ENCODE results near the gene NTN1. TPM values are rescaled to one million over a fixed set of nuclear protein-coding genes. Genes with fewer than 3 reads are reported as not detected.

NTN1 gene
- polyA plus RNA-seq, 1 donor from 2014 or later, result 16.2 TPM

DNA sequence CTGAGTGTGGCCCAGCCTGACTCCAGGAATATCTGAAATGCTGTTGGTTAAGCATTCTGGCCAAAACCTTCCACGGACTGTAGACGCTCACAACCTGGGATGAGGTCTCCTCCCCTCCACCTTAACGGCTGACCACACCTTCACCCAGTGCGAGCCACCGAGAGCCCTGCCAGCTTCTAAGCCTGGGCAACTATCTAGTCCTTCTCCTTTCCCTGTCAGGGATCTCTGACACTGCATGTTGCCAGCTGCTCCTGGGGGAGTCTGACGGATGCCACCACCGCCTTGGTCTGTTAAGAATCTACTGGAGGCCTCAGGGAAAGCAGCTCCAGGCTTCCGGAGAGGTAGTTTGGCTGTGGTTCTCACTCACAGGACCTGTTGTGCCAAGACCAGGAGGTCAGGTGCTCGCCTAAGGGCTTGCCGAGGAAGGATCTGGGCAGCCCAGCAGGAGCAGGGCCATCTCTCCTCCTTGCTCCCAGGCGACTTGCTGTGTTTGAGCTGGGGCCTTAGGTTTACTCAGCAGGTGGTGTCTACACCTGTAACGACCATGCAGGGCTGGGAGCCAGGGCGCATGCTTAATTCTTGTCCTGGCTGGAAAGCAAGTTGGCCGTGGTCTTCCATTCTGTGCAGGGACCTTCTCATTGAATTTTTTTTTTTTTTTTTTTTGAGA is 111.8 kb downstream of the NTN1 start:
- Histone ChIP-seq H3K4me3 (ENCODE audit: low read length) (no peak overlapping the region), H3K9me2 (ENCODE audit: insufficient read depth, low read length) (no peaks in the 10 kb centered on the region), H3K79me2 (replicated peaks; ENCODE audit: insufficient read depth, low read length) (no peaks in the 10 kb centered on the region), H3F3A (ENCODE audit: insufficient read depth, low read length, poor library complexity, severe bottlenecking) (no peaks in the 10 kb centered on the region), H3K9me3 (ENCODE audit: low read length) (no peaks in the 10 kb centered on the region), H2AFZ (ENCODE audit: low read depth, low read length) (no peak overlapping the region), H3K36me3 (ENCODE audit: insufficient read depth, low read length) (no peaks in the 10 kb centered on the region), H3K27ac (ENCODE audit: low read length) (no peak overlapping the region), H4K20me1 (ENCODE audit: insufficient read depth) (no peaks in the 10 kb centered on the region), H3K4me2 (ENCODE audit: low read length) (no peak overlapping the region), H3K27me3 (ENCODE audit: insufficient read depth, low read depth, low read length) (no peaks in the 10 kb centered on the region), H3K9ac (ENCODE audit: low read length) (no peak overlapping the region)
- TF ChIP-seq RAD21 (conservative IDR thresholded peaks at IDR 0.05) (no peak), TAF1 (IDR thresholded peaks at IDR 0.05; ENCODE audit: low read depth) (no peak), EP300 (conservative IDR thresholded peaks at IDR 0.05; ENCODE audit: poor library complexity, severe bottlenecking) (no peak), SMC3 (conservative IDR thresholded peaks at IDR 0.05; ENCODE audit: poor library complexity) (no peak), CTCF (IDR thresholded peaks at IDR 0.05; ENCODE audit: poor library complexity, severe bottlenecking) (no peak), MXI1 (conservative IDR thresholded peaks at IDR 0.05; ENCODE audit: poor library complexity, severe bottlenecking) (no peak), POLR2AphosphoS5 (IDR thresholded peaks at IDR 0.05) (no peak), REST (IDR thresholded peaks at IDR 0.05; ENCODE audit: borderline replicate concordance) (no peak)

DNA sequence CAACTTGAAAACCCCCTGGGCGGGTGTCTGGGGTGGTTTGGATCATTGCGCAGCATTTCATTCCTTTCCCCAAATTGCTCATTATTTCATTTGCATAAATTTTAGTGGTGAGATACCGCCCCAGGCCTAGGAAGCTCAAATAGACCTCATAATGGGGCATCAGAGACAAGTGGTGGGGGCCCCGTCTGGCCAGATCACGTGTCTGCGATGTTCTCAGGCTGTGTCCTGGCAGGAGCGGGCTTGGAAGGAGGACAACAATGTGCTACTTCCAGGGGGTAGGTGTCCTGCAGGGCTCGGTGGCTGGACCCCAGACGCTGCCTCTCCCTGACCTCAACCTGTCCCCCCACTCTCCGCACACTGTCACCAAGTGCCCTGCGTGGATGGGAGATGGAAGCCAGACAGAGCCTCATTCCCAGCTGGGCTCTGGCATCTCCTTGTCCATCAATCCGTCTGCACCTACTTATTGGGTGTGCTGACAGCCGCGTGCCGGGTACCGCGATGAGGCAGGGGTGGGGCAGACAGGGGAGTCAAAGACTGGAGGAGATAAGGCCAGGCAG is 116.9 kb downstream of the NTN1 start:
- Histone ChIP-seq H3F3A (ENCODE audit: insufficient read depth, low read length, poor library complexity, severe bottlenecking) (no peaks in the 10 kb centered on the region), H3K27me3 (ENCODE audit: insufficient read depth, low read depth, low read length) (no peaks in the 10 kb centered on the region), H4K20me1 (ENCODE audit: insufficient read depth) (no peaks in the 10 kb centered on the region), H3K27ac (ENCODE audit: low read length) (no peak overlapping the region), H3K9ac (ENCODE audit: low read length) (no peak overlapping the region), H3K4me2 (ENCODE audit: low read length) (no peak overlapping the region), H3K4me3 (ENCODE audit: low read length) (no peak overlapping the region), H3K36me3 (ENCODE audit: insufficient read depth, low read length) (no peaks in the 10 kb centered on the region), H3K9me2 (ENCODE audit: insufficient read depth, low read length) (no peaks in the 10 kb centered on the region), H3K9me3 (ENCODE audit: low read length) (no peaks in the 10 kb centered on the region), H2AFZ (ENCODE audit: low read depth, low read length) (no peak overlapping the region), H3K79me2 (replicated peaks; ENCODE audit: insufficient read depth, low read length) (no peaks in the 10 kb centered on the region)
- TF ChIP-seq CTCF (IDR thresholded peaks at IDR 0.05; ENCODE audit: poor library complexity, severe bottlenecking), result no peak
- no peak for TF ChIP-seq REST (IDR thresholded peaks at IDR 0.05; ENCODE audit: borderline replicate concordance)
- no peak for TF ChIP-seq EZH2 (IDR thresholded peaks at IDR 0.05; ENCODE audit: borderline replicate concordance, insufficient read depth, low read length, poor library complexity, severe bottlenecking)
- TF ChIP-seq EP300 (conservative IDR thresholded peaks at IDR 0.05; ENCODE audit: poor library complexity, severe bottlenecking), result no peak
- TF ChIP-seq TAF1 (IDR thresholded peaks at IDR 0.05; ENCODE audit: low read depth), result no peak

Measured in neural cell (in vitro differentiated cells).